ENCODE data around the gene PRXL2B. TPM values are rescaled to one million over a fixed set of nuclear protein-coding genes. Genes with fewer than 3 reads are reported as not detected.

PRXL2B gene
- total and polyA plus RNA-seq, 10 of the 15 experiments (the other 5 are each of a cell fraction or from before 2014, with no cell fraction given): 0.44 to 5.6 (median 4.0) TPM

DNA sequence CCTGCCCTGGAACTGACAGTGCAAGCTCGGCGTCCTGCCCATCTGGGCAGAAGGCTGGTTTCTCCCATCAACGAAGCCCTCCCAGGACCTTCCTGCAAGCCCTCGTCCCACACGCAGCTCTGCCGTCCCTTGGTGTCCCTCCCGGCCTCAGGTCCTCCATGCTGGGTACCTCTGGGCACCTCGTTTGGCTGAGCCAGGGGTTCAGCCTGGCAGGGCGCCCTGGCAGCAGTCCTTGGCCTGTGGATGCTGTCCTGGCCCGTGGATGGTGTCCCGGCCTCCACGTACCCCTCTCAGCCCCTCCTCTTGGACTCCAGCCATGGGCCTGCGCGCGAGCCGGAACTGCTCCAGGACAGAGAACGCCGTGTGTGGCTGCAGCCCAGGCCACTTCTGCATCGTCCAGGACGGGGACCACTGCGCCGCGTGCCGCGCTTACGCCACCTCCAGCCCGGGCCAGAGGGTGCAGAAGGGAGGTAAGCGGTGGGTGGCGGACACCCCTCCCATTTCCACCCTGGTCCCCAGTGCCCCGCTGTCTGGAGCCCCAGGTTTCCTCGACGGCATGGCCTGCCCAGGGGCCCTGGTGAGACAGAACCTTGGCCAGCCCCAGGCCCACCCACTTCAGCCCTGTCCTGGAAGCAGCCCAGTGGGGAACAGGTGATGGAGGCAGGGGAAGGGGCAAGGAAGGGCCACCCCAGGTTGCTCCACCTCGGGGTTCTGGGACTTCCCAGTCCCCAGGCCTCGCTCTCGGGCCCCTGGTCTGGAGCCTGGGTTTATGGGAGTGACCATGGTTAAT, 26.9 kb upstream of the PRXL2B start:
- peaks cover 16% of the 10 kb centered on the region for H3K4me1 ChIP-seq (ENCODE audit: control insufficient read depth, insufficient read depth, low read length)
- peaks cover 0 to 2% of the 10 kb centered on the region in 2 experiments; a peak in 3 of 4 replicates for H3K36me3 ChIP-seq (ENCODE audit: control insufficient read depth in 2 of 2, insufficient read depth in 2 of 2, low read length in 1 of 2)
- CTCF ChIA-PET: interaction anchor here (2.3 to 5.1 kb wide), 2 partner anchors 24 to 25 kb away, joined by 8 to 54 read pairs; partner anchors contain the start of gene PRXL2B

More for the DNA sequence above, 26.9 kb upstream of the PRXL2B start:
- WGBS (ENCODE audit: insufficient coverage, insufficient replicate concordance, low lambda C conversion rate, missing lambda C conversion rate): 86% methylated on average over 35 of the region's 35 CpGs
- SMC1A ChIA-PET (ENCODE audit: uncharacterized antibody, unreplicated experiment): interaction anchor here (3.4 kb wide), 1 partner anchor 25 kb away, joined by 15 read pairs; no protein-coding TSS in a partner anchor
- H3K27ac ChIP-seq (ENCODE audit: control insufficient read depth, insufficient read depth): no peak overlapping the region
- H4K20me1 ChIP-seq (ENCODE audit: control insufficient read depth, insufficient read depth): no peaks in the 10 kb centered on the region
- POLR2A ChIA-PET: interaction anchor here (5.5 kb wide), 1 partner anchor 19 kb away, joined by 60 read pairs; no protein-coding TSS in a partner anchor
- peaks cover 36% of the 10 kb centered on the region for H3K79me2 ChIP-seq (ENCODE audit: control insufficient read depth, insufficient read depth, low read length)
- RAD21 ChIA-PET (ENCODE audit: unreplicated experiment): no interaction called here
- FAIRE-seq (no peak), DNase-seq (ENCODE audit: low read depth, low spot score) (no peak), ATAC-seq (no peak)
- no peaks in the 10 kb centered on the region for H3K9me3 ChIP-seq (replicated peaks; ENCODE audit: control insufficient read depth, insufficient read depth, low read length)
- H3K9ac ChIP-seq (ENCODE audit: control insufficient read depth, insufficient read depth, low read length): no peak overlapping the region
- no peak overlapping the region for H2AFZ ChIP-seq (ENCODE audit: control insufficient read depth, low read depth, low read length)
- H3K4me2 ChIP-seq (ENCODE audit: control insufficient read depth, insufficient read depth): no peak overlapping the region
- TF ChIP-seq POLR2A (IDR thresholded peaks at IDR 0.05; ENCODE audit: low read depth, low read length): peak; percentile 48; the same call in 1 of the 2 replicates
- TF ChIP-seq, protein P1, sequence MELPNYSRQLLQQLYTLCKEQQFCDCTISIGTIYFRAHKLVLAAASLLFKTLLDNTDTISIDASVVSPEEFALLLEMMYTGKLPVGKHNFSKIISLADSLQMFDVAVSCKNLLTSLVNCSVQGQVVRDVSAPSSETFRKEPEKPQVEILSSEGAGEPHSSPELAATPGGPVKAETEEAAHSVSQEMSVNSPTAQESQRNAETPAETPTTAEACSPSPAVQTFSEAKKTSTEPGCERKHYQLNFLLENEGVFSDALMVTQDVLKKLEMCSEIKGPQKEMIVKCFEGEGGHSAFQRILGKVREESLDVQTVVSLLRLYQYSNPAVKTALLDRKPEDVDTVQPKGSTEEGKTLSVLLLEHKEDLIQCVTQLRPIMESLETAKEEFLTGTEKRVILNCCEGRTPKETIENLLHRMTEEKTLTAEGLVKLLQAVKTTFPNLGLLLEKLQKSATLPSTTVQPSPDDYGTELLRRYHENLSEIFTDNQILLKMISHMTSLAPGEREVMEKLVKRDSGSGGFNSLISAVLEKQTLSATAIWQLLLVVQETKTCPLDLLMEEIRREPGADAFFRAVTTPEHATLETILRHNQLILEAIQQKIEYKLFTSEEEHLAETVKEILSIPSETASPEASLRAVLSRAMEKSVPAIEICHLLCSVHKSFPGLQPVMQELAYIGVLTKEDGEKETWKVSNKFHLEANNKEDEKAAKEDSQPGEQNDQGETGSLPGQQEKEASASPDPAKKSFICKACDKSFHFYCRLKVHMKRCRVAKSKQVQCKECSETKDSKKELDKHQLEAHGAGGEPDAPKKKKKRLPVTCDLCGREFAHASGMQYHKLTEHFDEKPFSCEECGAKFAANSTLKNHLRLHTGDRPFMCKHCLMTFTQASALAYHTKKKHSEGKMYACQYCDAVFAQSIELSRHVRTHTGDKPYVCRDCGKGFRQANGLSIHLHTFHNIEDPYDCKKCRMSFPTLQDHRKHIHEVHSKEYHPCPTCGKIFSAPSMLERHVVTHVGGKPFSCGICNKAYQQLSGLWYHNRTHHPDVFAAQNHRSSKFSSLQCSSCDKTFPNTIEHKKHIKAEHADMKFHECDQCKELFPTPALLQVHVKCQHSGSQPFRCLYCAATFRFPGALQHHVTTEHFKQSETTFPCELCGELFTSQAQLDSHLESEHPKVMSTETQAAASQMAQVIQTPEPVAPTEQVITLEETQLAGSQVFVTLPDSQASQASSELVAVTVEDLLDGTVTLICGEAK (IDR thresholded peaks at IDR 0.05; ENCODE audit: borderline replicate concordance): no peak
- in situ Hi-C loops (cut with MboI) (no loop called here), intact Hi-C loops (cut with micrococcal nuclease; ENCODE audit: unreplicated experiment) (loop anchor here (5.0 kb wide), 1 partner anchor 863 kb away; no protein-coding TSS in a partner anchor)
- no peaks in the 10 kb centered on the region for H3K27me3 ChIP-seq (replicated peaks in 1 of 2; ENCODE audit: control insufficient read depth in 2 of 2, insufficient read depth in 2 of 2, low read length in 1 of 2)
- no peak overlapping the region for H3K4me3 ChIP-seq
- no TSS peak for BruUV-seq (replicated peaks)

Measured in GM12878 (cell line).